ENCODE results near the gene CLEC3B.
A peak's percentile ranks its signal among the peaks of the same experiment; 100 is the strongest.

CLEC3B gene

DNA sequence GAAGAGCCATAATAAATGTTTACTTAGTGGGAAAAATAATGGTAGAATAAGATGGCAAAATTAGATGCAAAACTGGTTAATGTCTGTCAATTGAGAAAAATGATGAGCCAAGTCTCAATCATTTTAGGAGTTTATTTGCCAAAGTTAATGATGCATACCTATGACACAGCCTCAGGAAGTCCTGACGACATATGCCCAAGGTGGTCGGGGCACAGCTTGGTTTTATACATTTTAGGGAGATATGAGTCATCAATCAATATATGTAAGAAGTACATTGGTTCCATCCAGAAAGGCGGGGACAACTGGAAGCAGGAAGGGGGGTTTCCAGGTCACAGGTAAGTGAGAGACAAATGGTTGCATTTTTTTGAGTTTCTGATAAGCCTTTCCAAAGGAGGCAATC lies 31.5 kb downstream of the CLEC3B start:
- no peaks in the 10 kb centered on the region for H3K27me3 ChIP-seq (ENCODE audit: insufficient read depth, poor library complexity, severe bottlenecking)
- peaks cover 45% of the 10 kb centered on the region for H3K4me1 ChIP-seq (ENCODE audit: insufficient read depth, poor library complexity, severe bottlenecking)
- 0 out of 3 replicates have a peak, but pooled peaks have one; percentile 7 for ATAC-seq (ENCODE audit: low read depth)
- no peak for DNase-seq (ENCODE audit: low spot score)
- TF ChIP-seq CTCF (IDR thresholded peaks at IDR 0.05; ENCODE audit: poor library complexity, severe bottlenecking) = no peak
- no peaks in the 10 kb centered on the region for H3K9me3 ChIP-seq (ENCODE audit: severe bottlenecking)
- no peak overlapping the region for H3K4me3 ChIP-seq (ENCODE audit: severe bottlenecking)
- peak overlapping the region; percentile 64 for H3K27ac ChIP-seq (ENCODE audit: poor library complexity, severe bottlenecking)
- H3K36me3 ChIP-seq (ENCODE audit: low read depth) = no peaks in the 10 kb centered on the region

GRCh38 chr3:45059132-45059531 lies 33.0 kb downstream of the CLEC3B start:
- H3K9me3 ChIP-seq (ENCODE audit: severe bottlenecking) = no peaks in the 10 kb centered on the region
- H3K36me3 ChIP-seq (ENCODE audit: low read depth) = no peaks in the 10 kb centered on the region
- peaks cover 38% of the 10 kb centered on the region for H3K4me1 ChIP-seq (ENCODE audit: insufficient read depth, poor library complexity, severe bottlenecking)
- TF ChIP-seq CTCF (IDR thresholded peaks at IDR 0.05; ENCODE audit: poor library complexity, severe bottlenecking) = no peak
- no peak for ATAC-seq (ENCODE audit: low read depth)
- peak overlapping the region; percentile 64 for H3K27ac ChIP-seq (ENCODE audit: poor library complexity, severe bottlenecking)
- H3K27me3 ChIP-seq (ENCODE audit: insufficient read depth, poor library complexity, severe bottlenecking) = no peaks in the 10 kb centered on the region
- H3K4me3 ChIP-seq (ENCODE audit: severe bottlenecking) = no peak overlapping the region
- no peak for DNase-seq (ENCODE audit: low spot score)

- peaks cover 38% of the 10 kb centered on the region for H3K4me1 ChIP-seq (ENCODE audit: insufficient read depth, poor library complexity, severe bottlenecking)
- H3K4me3 ChIP-seq (ENCODE audit: severe bottlenecking) = no peak overlapping the region
- no peak overlapping the region for H3K27ac ChIP-seq (ENCODE audit: poor library complexity, severe bottlenecking)
- TF ChIP-seq CTCF (IDR thresholded peaks at IDR 0.05; ENCODE audit: poor library complexity, severe bottlenecking) = no peak
- ATAC-seq (ENCODE audit: low read depth) (no peak), DNase-seq (ENCODE audit: low spot score) (no peak)
- H3K9me3 ChIP-seq (ENCODE audit: severe bottlenecking) = no peaks in the 10 kb centered on the region
- H3K27me3 ChIP-seq (ENCODE audit: insufficient read depth, poor library complexity, severe bottlenecking) = no peaks in the 10 kb centered on the region
- H3K36me3 ChIP-seq (ENCODE audit: low read depth) = no peaks in the 10 kb centered on the region
Measured at GRCh38 chr3:45060165-45060892, 34.2 kb downstream of the CLEC3B start.

GRCh38 chr3:45062697-45063070 lies 36.6 kb downstream of the CLEC3B start:
- DNase-seq (ENCODE audit: low spot score) (no peak), ATAC-seq (ENCODE audit: low read depth) (no peak)
- Histone ChIP-seq H3K36me3 (ENCODE audit: low read depth) (no peaks in the 10 kb centered on the region), H3K9me3 (ENCODE audit: severe bottlenecking) (no peaks in the 10 kb centered on the region), H3K4me3 (ENCODE audit: severe bottlenecking) (no peak overlapping the region), H3K4me1 (ENCODE audit: insufficient read depth, poor library complexity, severe bottlenecking) (peaks cover 18% of the 10 kb centered on the region), H3K27me3 (ENCODE audit: insufficient read depth, poor library complexity, severe bottlenecking) (no peaks in the 10 kb centered on the region), H3K27ac (ENCODE audit: poor library complexity, severe bottlenecking) (no peak overlapping the region)
- TF ChIP-seq CTCF (IDR thresholded peaks at IDR 0.05; ENCODE audit: poor library complexity, severe bottlenecking) = no peak
